GM12892 (cell line): ENCODE results near the gene NT5DC4.

ENCODE experiments used
- POLR2A ChIP-seq: IDR thresholded peaks from 2 replicates; pipeline ENCODE4 v1.6.1; 2011; ENCODE audit warnings: low read depth, low read length, control low read depth
- TAF1 ChIP-seq: IDR thresholded peaks from 2 replicates; pipeline ENCODE4 v1.6.1; 2011; ENCODE audit warnings: low read depth, mild to moderate bottlenecking, control low read depth, low read length, borderline replicate concordance

- TF ChIP-seq POLR2A (no peak), TAF1 (no peak)
Observed at GRCh38 chr2:112690853-112691401, 29.9 kb upstream of the NT5DC4 start.
